ENCODE measurements around the gene ISG20.

Gene ISG20

DNA sequence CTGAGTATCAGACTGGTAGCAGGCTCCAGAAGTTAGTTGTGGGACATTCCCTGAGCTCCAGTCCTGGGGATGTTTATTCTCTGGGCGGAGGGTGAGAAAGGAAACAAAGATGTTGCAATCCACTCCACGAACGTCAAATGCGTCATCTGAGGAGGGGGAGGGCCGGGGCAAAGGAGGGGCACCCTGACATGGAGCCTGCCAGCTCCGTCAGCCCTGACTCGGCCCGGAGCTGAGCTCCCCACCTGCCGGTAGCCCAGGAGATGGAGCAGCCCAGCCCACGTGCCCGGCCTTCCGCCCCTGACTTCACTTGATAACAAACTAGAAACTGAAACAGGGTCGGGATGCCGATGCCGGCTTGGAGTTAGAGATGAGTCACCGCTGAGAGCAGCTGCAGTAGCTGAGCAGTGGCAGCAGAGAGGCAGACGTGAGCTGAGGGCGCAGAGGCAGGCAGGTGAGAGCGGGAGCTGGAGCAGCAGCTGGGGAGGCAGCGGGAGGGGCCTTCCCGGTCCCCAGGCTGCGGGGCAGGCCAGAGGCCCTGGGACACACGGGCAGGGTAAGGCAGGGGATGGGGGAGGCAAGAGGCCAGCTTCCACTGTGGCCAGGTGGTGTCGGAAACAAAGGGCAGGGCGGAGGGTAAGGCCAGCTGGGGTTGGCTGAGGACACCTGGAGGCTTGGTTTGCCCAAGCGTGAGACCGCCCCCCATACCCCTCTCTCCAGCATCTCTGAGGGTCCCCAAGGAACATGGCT is at the start of gene ISG20:
Gene ISG20 (plus strand): TSS at position 391 of the 747 bp plus-strand sequence. CDS start 351 bp downstream, at position 742.
- DNase-seq: peak; percentile 90

DNA sequence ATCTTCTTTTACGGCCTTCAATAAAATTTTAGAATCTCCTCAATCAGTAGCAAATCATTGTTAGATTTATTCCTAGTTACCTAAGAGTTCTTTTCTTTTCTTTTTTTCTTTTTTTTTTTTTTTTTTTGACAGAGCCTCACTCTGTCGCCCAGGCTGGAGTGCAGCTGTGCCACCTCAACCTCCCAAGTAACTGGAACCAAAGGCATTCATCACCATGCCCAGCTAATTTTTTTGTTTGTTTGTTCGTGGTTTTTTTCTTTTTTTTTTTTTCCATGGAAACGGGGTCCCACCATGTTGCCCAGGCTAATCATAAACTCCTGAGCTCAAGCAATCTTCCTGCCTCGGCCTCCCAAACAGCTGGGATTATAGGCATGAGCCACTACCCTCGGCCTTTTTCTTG is 48.1 kb upstream of the ISG20 start:
- DNase-seq: no peak

DNA sequence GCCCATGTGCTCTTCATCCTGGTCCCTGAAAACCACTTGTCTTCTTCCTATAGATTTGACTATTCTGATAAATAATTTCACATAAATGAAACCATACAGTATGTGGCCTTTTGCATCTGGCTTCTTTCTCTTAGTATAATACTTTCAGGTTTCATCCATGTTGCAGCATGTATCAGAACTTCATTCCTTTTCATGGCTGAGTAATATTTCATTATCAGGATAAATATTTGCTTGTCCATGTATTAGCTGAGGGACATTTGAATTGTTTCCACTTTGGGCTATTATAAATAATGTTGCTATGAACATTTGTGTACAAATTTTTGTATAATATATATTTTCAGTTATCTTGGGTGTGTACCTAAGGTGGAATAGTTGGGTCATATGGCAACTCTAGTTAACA is 47.4 kb upstream of the ISG20 start:
- no peak for DNase-seq

DNA sequence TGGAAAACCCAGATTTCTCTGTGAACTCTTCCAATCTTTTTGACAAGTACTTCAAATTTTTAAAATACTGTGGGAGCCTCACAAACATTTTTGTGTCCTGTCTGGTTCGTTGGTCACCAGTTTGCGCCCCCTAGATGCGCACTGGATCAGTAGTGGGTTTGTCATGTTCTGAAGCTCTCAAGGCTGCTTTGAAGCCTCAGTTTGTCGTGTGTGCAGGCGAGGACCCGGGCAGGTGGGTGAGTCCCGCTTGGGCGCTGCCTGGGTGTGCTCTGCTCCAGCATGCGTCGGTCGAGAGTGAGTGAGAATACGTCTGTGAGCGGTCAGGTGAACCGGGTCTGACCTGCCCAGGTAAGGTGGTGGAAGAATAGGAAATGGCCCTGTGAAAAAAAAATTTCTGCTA is 34.9 kb upstream of the ISG20 start:
- DNase-seq: no peak

DNA sequence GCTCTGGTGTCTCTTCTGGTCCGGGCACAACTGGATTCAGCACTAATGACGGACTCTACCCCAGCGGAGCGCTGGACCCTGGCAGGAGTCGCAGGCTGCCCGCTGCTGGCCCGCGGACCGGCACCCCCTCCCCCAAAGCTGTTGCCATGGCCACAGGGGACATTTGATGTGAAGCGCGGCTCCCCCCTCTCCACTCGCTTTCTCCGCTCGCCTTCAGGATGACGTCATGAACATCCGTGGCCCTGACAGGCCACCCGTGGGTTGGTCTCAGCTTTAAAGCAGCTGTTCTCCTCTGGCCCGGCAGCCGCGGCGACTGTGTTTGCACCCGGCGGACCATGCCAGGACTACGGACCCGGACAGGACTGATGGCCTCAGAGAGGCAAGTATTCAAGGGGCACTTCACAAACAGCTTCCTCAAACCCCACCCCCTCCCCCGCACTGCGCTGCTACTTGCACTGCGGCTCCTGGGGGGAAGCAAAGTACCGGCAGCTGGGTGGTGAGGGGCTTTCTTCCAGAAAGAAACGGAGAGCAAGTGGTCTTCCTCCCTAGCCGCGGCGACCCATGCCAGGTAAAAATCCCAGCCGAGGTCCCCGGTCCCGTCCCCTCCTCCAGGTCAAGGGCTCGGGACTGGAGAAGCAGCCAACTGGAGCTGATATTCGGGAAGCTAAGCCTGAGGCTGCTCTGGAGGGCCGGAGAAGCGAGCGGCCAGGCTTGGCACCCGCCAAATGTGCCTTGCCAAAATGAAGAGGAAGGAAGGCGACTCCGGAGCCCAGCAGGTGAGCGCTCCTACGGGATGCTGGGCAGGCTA is 34.2 kb upstream of the ISG20 start:
- DNase-seq: no peak

DNA sequence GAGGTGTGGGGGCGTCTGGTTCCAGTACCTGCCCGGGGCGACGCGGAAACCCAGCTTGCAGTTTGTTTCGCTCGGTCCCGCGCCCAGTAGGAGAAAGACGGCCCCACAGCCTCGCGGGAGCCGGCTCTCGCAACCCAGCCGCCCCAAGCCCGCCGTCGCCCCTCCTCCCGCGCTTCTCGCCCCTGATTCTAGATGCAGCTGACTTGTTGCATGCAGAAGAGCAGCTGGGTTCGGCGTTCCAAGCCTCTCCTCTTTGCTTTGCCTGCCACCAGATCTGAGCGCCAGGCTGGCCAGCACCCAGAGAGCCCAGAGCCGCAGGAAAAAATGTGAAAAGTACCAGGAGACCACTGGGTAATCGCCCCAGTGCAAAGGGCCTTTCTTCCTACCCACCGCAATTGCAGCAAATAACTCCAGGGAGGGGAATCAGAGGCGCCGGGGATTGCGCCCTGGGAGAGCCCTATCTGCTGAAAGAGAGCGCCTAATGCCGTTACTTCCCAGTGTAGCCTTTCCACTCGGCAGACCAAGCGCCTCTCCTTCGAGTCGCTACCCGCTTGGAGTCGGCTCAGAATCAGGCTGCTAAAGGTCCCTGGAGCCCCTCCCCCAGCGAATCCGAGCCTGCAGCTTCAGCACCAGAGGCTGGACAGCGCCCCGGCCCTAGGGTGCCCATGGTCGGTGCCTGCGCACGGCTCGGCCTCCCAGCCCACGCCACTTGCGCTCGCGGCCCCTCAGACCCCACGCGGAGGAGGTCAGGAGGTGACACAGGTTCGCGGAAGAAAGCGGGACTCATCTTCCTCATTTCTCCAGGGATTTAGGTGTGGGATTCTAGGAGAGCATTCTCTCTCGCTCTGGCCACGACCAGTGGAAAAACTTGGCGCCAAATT is 33.4 kb upstream of the ISG20 start:
- peak; percentile 34 for DNase-seq

DNA sequence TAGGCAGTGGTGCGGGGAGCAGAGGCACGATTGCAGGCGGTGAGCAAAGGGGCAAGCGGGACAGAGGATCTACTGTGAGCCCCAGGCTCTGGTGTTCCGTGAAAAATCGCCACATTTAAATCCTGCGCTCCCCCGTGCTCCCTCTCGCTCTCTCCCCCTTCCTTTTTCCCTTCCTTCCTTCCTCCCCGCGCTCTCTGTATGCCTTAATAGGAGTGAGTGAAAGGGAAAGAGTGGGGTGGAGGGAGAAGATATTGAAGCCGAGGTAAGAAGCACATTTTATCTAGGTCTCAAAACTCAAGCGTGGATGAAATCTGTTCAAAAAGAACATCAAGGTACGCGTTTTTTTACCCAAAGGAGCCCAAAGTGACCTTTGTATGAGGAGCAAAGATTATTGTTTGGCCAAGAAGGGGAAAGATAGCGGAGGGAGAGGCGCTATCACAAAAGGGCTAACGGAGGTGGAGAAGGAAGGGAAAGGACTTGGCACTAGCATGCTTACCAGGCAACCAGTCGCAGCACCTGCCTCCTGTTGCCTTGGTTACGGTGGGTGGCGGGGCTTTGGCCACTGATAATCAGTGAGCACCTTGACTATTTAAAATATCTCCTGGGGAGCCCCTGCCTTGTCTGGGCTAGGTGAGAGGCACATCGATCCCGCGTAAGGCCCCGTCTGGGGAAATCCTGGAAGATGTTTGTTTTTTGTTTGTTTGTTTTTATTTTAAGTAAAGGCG is 32.6 kb upstream of the ISG20 start:
- no peak for DNase-seq

DNA sequence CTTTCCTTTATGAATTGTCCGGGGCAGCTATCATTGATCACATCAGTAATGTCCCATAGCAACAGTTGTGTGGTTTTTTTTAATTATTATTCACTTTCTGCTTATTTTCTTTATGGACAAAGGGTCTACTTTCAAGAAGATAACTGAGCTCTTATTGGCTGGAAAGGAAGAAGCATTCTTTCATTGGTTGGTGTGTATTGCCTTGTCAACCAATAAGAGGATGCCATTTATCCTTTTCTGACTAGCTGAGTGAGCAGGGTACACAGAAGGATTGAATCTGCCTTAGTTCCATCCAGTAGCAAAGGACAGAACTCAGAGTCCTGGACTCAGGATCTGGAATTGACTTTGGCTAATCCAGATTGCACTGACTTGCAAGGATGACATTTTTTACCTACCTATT is 30.9 kb upstream of the ISG20 start:
- no peak for DNase-seq

DNA sequence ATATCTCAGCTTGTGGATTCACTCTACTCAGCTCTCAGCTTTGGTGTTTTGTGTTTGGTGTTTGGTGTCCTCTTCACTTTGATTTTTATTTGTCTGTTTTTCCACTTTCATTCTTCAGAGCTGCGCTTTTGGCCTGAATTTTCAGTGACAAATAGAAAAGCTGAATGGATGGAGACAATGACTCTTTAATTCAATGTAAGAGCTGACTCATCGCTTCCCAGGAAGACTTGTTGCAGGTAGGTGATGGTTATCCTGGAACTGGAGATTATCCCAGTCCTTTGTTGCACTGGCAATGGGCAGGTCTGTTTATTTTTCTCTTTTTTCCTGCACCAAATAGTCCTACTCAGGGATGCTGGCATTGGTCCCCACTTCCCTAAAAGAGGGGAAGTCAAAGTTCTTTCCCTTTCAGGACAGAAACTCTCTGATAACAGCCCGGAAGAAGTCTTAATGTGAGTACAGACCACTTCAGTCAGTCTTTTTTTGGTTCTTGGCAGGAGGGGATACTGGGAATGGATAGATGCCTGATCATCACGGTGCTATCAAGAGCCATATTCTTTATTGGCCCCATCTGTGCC is 30.1 kb upstream of the ISG20 start:
- DNase-seq: no peak

DNA sequence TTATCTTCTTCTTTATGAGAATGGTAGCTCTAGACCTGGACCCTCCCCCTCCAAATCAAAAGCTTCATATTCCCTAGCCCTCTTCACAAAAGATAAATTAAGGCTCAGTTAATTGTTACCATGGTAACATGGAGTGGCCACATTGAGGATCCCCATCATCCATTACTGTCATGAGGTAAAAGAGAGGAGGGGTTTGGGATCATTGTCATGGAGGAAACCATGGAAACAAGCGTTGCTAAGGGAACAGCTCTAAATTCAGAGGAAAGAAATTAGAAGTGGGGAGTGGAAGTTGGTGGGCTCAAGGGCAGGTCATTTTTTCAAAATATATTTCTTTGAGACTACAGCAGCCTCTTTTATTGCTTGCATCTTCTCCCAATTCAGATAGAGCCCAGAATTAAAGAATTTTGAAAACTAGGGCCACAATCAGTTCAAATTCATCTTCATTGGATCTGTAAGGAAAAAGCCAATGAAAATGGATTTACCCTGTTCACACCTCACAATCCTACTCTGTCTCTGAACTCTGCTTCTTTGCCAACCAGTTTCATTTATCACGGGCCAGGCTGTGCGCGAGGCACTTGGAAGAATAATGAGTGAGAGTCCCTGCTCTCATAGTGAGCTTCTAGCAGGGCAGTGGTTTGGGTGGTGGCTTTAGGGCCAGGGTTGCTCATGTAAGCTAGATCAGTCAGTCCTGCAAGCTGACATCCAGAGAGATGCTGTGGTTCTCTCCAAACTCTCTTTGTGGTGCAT is 29.3 kb upstream of the ISG20 start:
- DNase-seq: no peak

DNA sequence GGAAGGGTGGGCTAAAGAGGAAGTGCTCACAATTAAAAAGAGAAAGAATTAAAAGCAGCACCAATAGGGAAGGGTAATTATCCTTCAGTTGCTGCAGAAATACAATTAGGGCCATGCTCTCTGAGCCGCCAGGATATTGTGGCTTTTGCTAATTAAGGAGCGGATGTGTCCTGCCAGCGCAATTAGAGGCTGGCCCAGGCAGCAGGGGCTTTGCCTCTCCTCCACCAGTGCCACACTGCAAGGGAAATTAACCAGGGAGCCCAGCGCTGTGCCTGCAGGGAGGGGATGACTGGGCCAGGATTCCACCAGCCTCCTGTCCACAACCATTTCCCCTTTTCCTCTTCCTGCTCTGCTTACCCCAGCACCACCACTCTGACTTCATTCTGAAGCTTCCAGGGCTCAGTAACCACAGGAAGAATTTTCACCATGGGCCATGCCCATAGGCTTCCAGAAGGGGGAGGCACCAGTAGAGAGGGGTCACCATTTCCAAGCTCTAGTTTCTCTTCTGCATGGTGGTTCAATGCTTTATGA is 28.1 kb upstream of the ISG20 start:
- peak; percentile 33 for DNase-seq

DNA sequence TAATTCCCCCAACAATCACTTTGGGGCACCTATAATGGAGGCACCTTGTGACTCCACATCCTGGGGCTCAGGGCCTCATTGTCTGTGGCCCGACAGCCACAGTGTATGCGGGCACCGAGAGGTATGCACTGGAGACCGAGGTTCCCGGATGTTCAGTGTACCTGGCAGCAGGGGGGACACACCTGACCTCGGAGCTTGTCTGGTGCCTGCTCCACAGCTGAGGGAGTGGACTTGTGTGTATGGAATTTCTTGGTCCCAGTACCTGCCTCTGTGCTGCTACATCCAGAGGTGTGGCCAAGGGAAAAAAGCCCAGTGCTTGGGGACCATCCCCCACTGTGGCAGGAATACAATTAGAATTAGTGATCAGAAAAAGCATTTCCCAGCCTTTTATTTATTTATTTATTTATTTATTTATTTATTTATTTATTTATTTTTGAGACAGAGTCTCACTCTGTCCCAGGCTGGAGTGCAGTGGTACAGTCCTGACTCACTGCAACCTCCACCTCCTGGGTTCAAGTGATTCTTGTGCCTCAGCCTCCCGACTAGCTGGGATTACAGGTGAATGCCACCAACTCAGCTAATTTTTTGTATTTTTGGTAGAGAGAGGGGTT is 26.5 kb upstream of the ISG20 start:
- DNase-seq: no peak

DNA sequence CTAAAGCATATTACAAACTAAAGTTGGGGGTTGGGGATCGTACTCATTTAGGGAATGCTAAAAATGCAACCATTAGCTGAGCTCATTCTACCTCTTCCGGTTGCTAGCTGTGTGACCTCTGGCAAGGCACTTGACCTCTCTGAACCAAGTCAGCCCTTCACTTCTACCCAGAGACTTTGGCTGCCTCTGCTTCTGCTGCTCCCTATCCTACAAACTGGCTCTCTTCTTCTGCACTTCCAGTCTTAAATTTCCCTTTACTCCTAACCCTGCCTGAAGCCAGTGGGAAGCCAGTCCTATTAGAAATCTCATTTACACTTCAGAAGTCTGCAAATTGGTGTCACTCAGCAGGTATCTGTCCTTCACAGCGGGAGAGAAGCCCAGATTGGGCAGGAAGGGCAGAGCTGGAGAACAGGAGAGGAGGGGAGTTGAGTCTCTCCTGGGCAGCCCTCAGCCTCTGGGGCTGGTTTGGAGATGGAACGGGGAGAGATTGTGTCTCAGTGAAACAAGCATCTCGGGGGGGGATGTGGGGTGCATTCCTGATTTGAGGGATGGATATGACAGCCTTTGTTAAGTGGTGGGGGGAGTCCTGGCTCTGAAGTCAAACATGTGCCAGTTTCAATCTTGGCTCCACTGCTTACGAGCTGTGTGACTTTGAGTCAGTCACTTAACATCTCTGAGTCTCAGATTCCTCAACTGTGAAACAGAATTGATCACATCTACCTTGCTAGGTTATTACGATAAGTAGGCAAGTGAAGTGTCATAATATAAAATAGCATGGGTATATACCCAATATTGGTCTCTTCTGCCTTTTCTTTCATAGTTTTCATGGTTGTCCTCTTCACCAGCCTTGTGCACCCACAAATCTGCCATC is 25.5 kb upstream of the ISG20 start:
- DNase-seq: peak; percentile 58

DNA sequence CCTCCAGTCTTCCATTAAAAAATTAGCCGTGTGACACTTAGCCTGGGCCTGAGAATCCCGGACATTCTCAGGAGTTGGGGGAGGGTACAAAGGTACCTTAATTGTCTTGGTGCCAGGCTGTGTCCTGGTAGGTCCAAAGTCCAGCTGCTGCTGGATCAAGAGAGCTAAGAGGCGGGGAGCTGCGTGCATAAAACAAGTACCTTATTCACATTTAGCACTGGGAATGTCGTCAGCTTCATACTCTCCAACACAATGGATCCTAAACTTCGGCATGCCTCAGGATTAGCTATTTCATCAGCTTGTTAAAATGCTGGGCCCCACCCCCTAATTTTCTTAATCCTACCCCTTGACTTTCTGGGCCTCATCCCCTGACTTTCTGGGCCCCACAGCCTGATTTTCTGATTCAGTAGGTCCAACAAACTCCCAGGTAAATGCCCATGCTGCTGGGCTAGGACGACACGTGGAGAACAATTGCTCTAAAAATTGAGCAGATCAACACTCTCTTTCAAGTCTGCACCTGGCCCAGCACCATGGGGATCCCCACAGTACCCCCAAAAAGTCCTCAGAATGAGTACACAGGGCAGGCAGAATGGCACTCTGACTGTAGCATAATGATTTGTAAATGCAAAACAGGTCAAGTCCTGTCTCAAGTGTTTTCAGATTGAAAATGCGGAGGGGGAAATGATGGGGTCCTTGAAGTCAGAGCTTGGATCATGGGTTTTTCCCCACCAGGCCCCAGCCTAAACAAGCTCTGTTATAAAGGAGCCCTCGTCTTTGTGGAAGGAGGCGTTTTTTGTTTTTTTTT is 23.3 kb upstream of the ISG20 start:
- no peak for DNase-seq

DNA sequence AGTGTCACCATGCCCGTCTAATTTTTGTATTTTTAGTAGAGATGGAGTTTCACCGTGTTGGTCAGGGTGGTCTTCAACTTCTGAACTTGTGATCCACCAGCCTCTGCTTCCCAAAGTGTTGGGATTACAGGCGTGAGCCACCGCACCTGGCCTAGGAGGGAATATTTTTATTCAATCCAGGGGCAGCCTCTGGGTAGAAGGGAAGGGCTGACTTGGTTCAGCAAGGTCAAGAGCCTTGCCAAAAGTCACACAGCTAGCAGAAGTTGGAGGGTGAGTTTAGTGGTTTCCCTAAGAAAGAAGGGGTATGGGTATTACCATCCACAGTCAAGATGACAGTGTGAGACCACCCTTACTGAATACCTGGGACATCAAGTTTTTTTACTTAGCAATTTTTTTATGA is 22.6 kb upstream of the ISG20 start:
- DNase-seq: no peak

DNA sequence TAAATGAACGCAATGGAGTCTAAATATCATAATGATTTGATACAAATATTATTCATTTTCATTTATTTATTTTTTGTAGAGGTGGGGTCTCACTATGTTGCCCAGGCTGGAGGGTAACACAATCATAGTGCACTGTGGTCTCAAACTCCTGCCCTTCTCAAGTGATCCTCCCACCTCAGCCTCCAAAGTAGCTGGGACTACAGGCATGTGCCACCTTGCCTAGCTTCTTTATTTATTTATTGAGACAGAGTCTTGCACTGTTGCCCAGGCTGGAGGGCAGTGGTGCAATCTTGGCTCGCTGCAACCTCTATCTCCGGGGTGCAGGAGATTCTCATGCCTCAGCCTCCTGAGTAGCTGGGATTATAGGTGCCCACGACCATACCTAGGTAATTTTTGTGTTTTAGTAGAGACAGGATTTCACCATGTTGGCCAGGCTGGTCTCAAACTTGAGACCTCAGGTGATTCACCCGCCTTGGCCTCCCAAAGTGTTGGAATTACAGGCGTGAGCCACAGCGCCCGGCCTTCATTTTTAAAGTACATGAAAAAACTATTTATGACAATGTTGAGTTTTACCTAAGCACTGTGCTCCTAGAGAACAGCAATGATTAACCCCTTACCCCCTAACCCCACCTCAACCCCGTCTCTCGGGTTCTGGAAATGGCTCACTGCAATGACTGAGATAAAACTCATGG is 21.6 kb upstream of the ISG20 start:
- no peak for DNase-seq

DNA sequence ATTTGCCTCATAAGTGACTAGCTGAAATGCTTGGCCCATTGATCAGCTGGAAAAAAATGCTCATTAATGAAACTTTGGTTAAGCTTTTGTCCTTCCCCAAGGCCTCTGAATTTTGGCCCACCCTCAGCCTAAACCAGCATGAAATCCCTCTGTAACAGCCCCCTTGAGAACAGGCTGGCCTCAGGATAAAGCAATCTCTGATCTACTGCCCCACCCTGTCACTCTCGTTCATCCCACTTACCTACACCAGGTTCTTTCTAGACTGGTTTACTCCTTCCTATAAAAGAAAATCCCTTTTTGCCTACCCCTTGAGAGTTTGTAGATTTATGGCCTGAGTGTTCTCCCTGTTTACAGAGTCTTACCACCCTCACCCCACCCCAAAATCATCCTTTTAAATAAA is 21.0 kb upstream of the ISG20 start:
- DNase-seq: no peak

DNA sequence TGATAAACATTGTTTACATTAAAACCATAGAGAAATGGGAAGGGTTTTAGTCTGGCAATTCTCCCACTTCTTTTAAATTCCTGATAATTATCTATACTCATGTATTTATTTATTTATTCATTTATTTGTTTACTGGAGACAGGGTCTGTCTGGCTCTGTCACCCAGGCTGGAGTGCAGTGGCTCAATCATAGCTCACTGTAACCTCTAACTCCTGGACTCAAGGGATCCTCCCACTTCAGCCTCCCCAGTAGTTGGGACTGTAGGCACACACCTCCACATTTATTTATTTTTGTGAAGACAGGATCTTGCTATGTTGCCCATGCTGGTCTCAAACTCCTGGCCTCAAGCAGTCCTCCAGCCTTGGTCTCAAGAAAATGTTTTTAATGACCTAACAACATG is 20.1 kb upstream of the ISG20 start:
- no peak for DNase-seq

Data from fibroblast of upper back skin (primary cell).